ENCODE results near the gene SYT5. TPM values are rescaled to one million over a fixed set of nuclear protein-coding genes. Genes with fewer than 3 reads are reported as not detected.

SYT5 gene
- total and polyA plus RNA-seq, 9 of the 15 experiments (the other 6 are each of a cell fraction or from before 2014, with no cell fraction given), result 1.3 to 20.9 (median 8.8) TPM

DNA sequence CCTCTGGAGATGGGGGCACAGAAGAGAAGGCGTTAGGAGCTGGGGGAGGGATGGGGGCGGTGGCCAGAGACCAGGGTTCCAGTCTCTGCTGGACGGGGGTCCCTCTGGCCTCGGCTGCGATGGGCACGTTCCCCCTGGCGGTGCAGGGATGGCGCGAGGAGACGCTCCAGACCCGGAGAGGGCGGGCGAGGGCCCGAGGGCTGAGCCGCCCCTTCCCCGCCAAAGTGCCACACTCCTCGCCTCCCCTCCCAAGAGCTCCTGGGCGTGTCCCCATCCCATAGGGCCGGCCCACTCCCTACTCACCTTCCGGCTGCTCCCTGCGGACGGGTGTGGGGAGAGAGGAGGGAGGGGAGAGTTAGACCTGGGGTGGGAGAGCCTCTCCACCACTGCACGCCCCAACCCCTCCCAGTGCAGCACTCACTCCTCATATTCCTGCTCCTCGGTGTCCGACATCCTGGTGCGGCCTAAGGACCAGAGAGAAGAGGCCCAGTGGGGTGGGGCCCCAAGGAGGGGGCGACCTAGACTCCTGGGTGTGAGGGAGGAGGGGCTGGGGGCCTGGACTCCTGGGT, 33.3 kb downstream of the SYT5 start (continued):
- TF ChIP-seq, protein P1, sequence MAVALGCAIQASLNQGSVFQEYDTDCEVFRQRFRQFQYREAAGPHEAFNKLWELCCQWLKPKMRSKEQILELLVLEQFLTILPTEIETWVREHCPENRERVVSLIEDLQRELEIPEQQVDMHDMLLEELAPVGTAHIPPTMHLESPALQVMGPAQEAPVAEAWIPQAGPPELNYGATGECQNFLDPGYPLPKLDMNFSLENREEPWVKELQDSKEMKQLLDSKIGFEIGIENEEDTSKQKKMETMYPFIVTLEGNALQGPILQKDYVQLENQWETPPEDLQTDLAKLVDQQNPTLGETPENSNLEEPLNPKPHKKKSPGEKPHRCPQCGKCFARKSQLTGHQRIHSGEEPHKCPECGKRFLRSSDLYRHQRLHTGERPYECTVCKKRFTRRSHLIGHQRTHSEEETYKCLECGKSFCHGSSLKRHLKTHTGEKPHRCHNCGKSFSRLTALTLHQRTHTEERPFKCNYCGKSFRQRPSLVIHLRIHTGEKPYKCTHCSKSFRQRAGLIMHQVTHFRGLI (CRISPR knock-in tag; IDR thresholded peaks at IDR 0.05), result no peak
- TF ChIP-seq, protein P2, sequence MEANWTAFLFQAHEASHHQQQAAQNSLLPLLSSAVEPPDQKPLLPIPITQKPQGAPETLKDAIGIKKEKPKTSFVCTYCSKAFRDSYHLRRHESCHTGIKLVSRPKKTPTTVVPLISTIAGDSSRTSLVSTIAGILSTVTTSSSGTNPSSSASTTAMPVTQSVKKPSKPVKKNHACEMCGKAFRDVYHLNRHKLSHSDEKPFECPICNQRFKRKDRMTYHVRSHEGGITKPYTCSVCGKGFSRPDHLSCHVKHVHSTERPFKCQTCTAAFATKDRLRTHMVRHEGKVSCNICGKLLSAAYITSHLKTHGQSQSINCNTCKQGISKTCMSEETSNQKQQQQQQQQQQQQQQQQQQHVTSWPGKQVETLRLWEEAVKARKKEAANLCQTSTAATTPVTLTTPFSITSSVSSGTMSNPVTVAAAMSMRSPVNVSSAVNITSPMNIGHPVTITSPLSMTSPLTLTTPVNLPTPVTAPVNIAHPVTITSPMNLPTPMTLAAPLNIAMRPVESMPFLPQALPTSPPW (CRISPR knock-in tag; IDR thresholded peaks at IDR 0.05), result no peak
- TF ChIP-seq, protein P3, sequence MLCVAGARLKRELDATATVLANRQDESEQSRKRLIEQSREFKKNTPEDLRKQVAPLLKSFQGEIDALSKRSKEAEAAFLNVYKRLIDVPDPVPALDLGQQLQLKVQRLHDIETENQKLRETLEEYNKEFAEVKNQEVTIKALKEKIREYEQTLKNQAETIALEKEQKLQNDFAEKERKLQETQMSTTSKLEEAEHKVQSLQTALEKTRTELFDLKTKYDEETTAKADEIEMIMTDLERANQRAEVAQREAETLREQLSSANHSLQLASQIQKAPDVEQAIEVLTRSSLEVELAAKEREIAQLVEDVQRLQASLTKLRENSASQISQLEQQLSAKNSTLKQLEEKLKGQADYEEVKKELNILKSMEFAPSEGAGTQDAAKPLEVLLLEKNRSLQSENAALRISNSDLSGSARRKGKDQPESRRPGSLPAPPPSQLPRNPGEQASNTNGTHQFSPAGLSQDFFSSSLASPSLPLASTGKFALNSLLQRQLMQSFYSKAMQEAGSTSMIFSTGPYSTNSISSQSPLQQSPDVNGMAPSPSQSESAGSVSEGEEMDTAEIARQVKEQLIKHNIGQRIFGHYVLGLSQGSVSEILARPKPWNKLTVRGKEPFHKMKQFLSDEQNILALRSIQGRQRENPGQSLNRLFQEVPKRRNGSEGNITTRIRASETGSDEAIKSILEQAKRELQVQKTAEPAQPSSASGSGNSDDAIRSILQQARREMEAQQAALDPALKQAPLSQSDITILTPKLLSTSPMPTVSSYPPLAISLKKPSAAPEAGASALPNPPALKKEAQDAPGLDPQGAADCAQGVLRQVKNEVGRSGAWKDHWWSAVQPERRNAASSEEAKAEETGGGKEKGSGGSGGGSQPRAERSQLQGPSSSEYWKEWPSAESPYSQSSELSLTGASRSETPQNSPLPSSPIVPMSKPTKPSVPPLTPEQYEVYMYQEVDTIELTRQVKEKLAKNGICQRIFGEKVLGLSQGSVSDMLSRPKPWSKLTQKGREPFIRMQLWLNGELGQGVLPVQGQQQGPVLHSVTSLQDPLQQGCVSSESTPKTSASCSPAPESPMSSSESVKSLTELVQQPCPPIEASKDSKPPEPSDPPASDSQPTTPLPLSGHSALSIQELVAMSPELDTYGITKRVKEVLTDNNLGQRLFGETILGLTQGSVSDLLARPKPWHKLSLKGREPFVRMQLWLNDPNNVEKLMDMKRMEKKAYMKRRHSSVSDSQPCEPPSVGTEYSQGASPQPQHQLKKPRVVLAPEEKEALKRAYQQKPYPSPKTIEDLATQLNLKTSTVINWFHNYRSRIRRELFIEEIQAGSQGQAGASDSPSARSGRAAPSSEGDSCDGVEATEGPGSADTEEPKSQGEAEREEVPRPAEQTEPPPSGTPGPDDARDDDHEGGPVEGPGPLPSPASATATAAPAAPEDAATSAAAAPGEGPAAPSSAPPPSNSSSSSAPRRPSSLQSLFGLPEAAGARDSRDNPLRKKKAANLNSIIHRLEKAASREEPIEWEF (CRISPR knock-in tag; IDR thresholded peaks at IDR 0.05), result no peak
- TF ChIP-seq TAF7 (tag; IDR thresholded peaks at IDR 0.05) (no peak), ZBTB8A (IDR thresholded peaks at IDR 0.05; ENCODE audit: partially characterized antibody) (no peak), RBM22 (IDR thresholded peaks at IDR 0.05; ENCODE audit: low read depth, low read length, poor library complexity, severe bottlenecking) (no peak), SRSF7 (optimal IDR thresholded peaks at IDR 0.05; ENCODE audit: low read depth, low read length) (no peak), KDM5B (IDR thresholded peaks at IDR 0.05; ENCODE audit: insufficient replicate concordance, low read depth, low read length) (no peak), MTF1 (CRISPR knock-in tag; IDR thresholded peaks at IDR 0.05; ENCODE audit: borderline replicate concordance) (no peak)
- TF ChIP-seq, protein P4, sequence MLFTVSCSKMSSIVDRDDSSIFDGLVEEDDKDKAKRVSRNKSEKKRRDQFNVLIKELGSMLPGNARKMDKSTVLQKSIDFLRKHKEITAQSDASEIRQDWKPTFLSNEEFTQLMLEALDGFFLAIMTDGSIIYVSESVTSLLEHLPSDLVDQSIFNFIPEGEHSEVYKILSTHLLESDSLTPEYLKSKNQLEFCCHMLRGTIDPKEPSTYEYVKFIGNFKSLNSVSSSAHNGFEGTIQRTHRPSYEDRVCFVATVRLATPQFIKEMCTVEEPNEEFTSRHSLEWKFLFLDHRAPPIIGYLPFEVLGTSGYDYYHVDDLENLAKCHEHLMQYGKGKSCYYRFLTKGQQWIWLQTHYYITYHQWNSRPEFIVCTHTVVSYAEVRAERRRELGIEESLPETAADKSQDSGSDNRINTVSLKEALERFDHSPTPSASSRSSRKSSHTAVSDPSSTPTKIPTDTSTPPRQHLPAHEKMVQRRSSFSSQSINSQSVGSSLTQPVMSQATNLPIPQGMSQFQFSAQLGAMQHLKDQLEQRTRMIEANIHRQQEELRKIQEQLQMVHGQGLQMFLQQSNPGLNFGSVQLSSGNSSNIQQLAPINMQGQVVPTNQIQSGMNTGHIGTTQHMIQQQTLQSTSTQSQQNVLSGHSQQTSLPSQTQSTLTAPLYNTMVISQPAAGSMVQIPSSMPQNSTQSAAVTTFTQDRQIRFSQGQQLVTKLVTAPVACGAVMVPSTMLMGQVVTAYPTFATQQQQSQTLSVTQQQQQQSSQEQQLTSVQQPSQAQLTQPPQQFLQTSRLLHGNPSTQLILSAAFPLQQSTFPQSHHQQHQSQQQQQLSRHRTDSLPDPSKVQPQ (CRISPR knock-in tag; IDR thresholded peaks at IDR 0.05; ENCODE audit: borderline replicate concordance), result no peak
- TF ChIP-seq, protein P5, sequence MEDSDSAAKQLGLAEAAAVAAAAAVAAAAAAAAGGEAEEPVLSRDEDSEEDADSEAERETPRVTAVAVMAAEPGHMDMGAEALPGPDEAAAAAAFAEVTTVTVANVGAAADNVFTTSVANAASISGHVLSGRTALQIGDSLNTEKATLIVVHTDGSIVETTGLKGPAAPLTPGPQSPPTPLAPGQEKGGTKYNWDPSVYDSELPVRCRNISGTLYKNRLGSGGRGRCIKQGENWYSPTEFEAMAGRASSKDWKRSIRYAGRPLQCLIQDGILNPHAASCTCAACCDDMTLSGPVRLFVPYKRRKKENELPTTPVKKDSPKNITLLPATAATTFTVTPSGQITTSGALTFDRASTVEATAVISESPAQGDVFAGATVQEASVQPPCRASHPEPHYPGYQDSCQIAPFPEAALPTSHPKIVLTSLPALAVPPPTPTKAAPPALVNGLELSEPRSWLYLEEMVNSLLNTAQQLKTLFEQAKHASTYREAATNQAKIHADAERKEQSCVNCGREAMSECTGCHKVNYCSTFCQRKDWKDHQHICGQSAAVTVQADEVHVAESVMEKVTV (CRISPR knock-in tag; IDR thresholded peaks at IDR 0.05), result no peak
